Pons (tissue), 1 donor: Measurements from ENCODE around the gene GGACT.
"Not testable (repeated sequence)": the region's sequence is repeated elsewhere in the genome, so short reads cannot be mapped to it uniquely, and the experiment has no call there.

Experiments used
- DNase-seq: peaks from one replicate; pipeline ENCODE4 v3.0.0-alpha.2; 2016; ENCODE audit warnings: low spot score

The GGACT gene

DNA sequence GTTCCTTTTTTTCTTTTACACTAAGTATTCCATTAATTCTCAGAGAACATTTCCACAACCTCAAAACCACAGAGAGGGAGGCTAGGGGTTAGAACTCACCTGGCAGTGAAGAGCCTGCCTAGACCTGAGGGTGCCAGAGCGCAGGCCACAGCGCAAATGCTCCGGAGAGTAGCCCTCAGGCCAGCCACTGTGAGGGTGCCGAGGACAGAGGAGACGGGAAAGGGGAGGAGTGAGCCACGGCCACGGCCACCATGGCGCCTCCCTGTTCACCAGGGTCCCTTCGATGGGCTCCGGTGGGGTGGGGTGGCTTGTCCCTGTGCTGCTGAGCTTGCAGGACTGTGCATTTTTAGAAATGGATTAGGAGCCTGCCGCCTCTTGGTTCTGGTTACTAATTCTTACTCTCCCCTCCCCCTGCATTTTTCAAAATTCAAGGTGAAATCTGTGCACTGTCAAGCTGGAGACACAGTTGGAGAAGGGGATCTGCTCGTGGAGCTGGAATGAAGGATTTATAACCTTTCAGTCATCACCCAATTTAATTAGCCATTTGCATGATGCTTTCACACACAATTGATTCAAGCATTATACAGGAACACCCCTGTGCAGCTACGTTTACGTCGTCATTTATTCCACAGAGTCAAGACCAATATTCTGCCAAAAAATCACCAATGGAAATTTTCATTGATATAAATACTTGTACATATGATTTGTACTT is 58.8 kb downstream of the GGACT start:
- DNase-seq, result no peak

DNA sequence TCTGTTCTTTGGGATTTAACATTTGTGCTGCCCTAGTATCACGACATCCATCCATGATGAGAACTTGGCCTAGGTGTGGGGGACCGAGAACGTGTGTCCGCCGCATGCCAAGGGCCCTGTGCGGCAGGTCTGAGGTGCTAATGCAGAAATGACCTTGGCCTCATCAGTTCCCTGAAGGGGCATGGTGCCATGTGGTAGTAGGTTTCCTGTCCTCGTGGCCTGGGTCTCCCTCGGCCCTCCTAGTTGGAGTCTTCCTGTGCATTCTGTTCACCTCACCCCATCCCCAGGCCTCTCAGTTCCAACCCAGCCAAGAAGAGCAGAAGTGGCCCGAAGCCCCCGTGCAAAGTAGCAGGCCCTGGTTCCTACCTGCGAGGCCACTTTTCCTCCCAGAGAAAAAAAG is 59.8 kb downstream of the GGACT start:
- no peak for DNase-seq

GRCh38 chr13:100528353-100528752 is 60.2 kb downstream of the GGACT start:
- no peak for DNase-seq

DNA sequence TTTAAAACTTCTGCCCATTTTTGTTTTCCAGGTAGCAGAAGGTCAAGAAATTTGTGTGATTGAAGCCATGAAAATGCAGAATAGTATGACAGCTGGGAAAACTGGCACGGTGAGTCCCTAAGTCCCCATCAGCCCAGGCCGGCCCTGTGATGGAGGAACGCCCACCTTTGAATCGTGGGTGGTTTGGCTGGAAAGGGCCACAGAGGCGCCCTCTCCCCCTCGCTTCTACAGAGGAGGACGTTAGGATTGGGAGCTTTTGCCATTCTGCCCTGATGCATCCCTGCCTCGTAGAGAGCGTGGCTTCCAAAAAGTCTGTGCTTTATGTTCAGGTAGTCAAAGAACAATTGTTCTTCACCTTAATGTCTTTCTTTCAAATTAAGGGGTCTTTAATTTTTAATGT is 60.9 kb downstream of the GGACT start:
- DNase-seq, result no peak

- DNase-seq, result no peak
Measured at GRCh38 chr13:100526318-100527000, 62.1 kb downstream of the GGACT start.

GRCh38 chr13:100525453-100526317 is 62.9 kb downstream of the GGACT start:
- DNase-seq, result no peak

GRCh38 chr13:100524688-100525087 is 63.9 kb downstream of the GGACT start:
- DNase-seq, result not testable (repeated sequence)

- DNase-seq, result no peak
Measured at GRCh38 chr13:100523981-100524386, 64.6 kb downstream of the GGACT start.

DNA sequence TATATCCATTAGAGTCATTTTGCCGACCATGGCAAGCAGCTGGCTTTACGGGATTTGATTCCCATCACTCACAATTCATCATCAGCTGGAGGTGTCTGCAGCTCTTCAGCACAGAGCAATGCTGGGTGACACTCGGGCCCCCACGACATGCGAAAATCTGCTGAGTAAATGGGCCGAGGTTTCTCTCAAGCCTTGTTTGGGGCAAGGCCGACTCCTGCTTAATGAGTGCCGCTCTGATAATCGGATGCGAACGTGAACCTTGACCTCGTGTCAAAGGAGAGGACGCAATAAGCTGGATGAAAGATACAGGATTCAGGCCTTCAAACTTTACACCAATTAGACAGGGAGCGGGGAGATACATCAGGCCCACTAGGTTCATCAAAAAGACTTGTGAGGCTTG is 65.2 kb downstream of the GGACT start:
- DNase-seq, result no peak

DNA sequence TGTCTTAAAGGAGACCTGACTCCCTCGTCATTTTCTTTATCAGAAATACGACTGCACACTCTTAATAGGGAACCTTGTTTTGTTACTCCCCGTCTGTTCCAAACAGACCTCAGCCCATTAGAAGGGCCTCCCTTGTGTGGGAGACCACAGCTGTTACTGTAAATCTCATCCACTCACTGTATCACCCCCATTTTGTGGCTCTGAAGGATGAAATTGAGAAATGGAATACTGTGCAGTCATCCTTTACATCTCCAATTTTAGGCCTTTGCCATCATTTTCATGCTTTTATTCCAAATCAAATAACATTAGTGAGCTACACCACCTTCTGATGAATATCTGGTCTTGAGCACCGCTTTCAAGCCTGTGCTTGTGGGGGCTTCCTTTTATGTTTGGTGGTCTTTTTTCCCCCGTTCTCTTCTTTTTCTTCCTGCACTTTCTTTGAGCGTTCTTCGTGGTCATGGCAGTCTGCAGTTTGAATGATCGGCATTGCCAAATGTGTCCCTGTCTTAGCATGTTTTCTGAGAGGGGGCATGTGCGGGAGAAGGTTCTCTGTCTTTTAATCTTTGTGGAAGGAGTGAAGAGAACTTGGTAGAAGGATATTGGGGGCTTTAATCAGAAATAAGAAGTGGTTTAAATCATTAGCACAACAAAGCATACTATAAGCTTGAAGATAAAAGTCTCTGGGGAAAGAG is 65.8 kb downstream of the GGACT start:
- DNase-seq, result no peak

DNA sequence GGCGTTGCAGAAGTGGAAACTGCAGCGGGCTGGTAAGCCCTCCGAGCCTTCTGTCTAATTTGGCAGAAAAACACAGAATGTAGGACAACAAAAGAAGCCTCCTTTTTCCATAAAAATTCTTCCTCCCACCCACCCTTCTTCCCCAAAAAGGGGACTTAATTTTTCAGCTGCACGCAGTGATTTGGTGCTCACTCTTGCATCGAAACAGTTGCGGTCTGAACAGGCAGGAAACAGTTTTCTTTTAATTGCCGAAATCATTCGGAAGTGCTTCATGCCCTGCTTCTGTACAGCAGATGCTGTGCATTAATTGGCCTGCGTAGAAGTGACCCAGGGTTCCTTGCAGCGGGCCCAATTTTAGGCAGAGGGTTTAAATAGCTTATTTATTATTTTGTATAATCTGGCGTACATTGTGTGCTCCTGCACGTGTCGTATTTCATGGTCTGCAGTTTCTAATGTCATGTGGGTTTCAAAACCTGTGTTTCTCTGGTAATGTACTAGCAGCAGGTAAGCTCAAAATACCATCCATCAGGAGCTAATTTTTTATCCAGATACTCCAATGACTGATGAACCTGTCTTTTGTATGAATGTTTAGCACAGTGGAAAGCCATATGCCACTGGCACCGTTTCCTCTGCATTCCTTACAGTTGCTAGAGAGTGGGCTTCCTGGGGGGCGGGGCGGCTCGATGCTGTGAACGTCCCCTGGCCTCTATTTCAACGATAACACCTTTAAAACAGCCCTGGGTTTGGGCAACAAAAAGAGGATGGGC is 66.6 kb downstream of the GGACT start:
- DNase-seq, result no peak

DNA sequence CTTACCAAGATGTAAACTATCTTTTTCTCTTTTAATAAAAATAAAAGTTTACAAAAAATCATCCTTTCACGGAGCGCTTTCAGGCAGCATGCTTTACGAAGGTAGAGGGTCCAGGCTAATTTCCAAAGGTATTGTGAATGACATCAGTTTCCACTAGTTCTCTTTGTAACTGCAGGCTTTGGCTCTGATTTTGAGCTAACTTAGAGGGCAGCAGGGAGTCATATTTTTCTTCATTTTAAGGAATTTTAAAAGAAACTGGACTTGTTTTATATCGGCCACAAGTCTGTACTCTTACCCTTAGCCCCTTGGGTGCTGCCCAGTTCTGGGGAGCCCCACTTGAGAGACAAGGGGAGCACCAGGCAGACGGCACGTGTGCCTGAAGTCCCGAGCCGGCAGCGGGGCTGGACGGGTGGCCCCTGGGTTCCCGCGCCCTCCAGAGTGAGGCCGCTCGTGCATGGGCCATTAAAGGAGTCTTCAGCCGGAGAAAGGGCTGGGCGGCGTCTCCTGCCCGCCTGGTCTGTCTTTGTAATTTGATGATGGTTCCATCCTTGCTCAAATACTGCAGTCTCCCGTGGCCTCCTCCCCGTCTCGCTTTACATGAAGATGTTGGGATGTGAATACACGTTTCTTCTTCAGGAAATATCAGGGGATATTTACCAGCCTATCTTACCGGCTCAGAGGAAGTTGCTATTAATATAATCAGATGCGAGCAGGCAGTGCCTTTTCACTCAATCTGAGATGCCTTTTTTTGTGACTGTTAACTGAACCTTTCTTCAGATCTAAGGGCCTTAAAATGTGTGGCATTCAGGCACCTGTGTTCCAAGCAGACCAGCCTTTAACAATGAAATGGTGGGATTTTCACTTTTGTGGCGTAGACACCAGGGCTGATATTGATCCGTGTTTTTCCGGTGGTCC is 67.4 kb downstream of the GGACT start:
- DNase-seq, result no peak

- no peak for DNase-seq
Measured at GRCh38 chr13:100519626-100520025, 69.0 kb downstream of the GGACT start.

- DNase-seq, result no peak
Measured at GRCh38 chr13:100518394-100519062, 70.1 kb downstream of the GGACT start.

- no peak for DNase-seq
Measured at GRCh38 chr13:100517728-100518127, 70.9 kb downstream of the GGACT start.

- DNase-seq, result no peak
Measured at GRCh38 chr13:100517135-100517534, 71.5 kb downstream of the GGACT start.

- no peak for DNase-seq
Measured at GRCh38 chr13:100515410-100515800, 73.2 kb downstream of the GGACT start.

DNA sequence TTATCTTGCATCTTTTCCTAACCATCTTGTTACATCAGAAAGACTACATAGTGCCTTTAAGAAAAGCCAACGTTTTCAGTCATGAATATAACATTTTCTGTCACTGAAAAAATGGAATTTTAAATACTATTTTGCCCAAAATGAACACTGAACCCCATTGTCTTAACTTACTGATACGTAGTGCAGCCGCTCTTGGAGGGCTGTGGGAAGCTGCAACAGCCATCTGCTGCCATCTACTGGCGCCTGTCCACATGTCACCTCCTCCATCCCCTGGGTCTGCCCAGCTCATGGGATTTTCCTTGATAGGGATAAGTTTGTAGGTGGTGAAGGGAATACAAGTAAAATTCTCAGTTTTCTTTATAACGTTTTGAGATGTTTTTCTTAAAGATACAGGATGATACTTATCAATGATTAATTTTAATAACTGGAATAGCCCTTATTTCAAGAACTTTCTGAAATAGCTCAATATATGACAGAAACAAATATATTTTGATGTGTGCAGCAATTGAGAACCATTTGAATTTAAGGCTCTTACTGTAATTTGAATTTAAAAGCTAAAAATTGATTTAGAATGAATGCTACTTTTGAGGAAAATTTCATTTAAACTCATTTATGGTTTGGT is 73.7 kb downstream of the GGACT start:
- peak; percentile 87 for DNase-seq

DNA sequence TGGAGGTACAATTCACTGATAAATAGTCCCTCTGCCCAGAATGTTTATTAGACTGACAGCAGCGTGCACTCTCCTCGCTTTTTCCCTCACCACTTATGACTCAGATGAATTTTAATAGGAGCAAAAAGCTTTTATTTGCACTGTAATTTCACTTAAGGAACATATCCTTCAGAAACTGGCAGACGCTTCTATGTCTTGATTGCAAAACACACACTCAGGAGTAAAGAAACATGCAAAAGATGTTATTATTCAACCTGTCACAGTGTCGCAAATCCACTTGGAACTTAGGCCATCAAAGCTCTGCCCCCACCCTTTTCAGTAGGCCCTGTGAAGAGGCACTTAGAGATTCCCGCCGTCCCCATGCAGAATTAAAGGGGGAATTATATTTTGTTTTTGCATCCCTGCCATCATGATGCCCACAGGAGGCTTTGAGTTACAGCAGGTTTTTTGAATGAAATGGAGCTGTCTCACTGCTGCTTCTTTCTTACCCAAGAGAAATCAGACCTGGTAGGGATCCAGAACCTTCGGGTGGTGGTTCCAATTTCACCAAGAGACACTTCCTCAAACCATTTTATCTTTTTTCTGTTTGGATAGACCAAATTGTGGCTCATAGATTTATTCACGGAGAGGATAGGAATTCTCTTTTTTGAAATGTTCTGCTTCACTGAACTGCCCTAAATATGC is 74.5 kb downstream of the GGACT start:
- DNase-seq, result no peak
